Fibroblast of lung (primary cell): ENCODE data around the gene ADCY9. TPM values are rescaled to one million over a fixed set of nuclear protein-coding genes. Genes with fewer than 3 reads are reported as not detected.

Source experiments
- DNase-seq, 2 donors: peaks; one replicate each; pipeline versions ENCODE4 v3.0.0 to v3.0.0-alpha.2; 2010; ENCODE audit warnings: low read depth in 2 of 2
- H2AFZ ChIP-seq: 2 replicates; pipeline ENCODE4 v1.5.1; 2012; ENCODE audit warnings: low read length, control low read depth, inconsistent platforms
- H3K27ac ChIP-seq: 2 replicates; pipeline ENCODE4 v1.5.1; 2011; ENCODE audit warnings: low read length, control low read depth; ENCODE audit not compliant: insufficient read depth
- H3K27me3 ChIP-seq: 2 replicates; pipeline ENCODE4 v1.5.1; 2011; ENCODE audit warnings: mild to moderate bottlenecking, low read length; ENCODE audit not compliant: control insufficient read depth, insufficient read depth
- H3K36me3 ChIP-seq: 2 replicates; pipeline ENCODE4 v1.5.1; 2011; ENCODE audit warnings: low read length; ENCODE audit not compliant: control insufficient read depth, insufficient read depth
- H3K4me1 ChIP-seq: 2 replicates; pipeline ENCODE4 v1.5.1; 2011; ENCODE audit warnings: low read length; ENCODE audit not compliant: control insufficient read depth, insufficient read depth; ENCODE audit errors: extremely low read depth
- H3K4me2 ChIP-seq: 2 replicates; pipeline ENCODE4 v1.5.1; 2011; ENCODE audit warnings: low read length, control low read depth; ENCODE audit not compliant: insufficient read depth; ENCODE audit errors: extremely low read depth
- H3K4me3 ChIP-seq, 4 experiments: fragments of 200-600 bp in 1 of 4; sonication (generic) in 1 of 4; replicated peaks in 1 of 4; 2 replicates each; pipeline ENCODE4 v1.5.1; 2011 to 2016; ENCODE audit warnings: low read length in 4 of 4, low read depth in 3 of 4, mild to moderate bottlenecking in 3 of 4, control low read depth in 2 of 4, inconsistent platforms in 1 of 4, mixed read lengths in 1 of 4; ENCODE audit not compliant: insufficient read depth in 1 of 4; ENCODE audit errors: control extremely low read depth in 1 of 4
- H3K79me2 ChIP-seq: 2 replicates; pipeline ENCODE4 v1.5.1; 2012; ENCODE audit warnings: mild to moderate bottlenecking, low read length, inconsistent platforms; ENCODE audit not compliant: control insufficient read depth, insufficient read depth
- H3K9ac ChIP-seq: 2 replicates; pipeline ENCODE4 v1.5.1; 2011; ENCODE audit warnings: mild to moderate bottlenecking, low read length, control low read depth; ENCODE audit not compliant: insufficient read depth
- H3K9me3 ChIP-seq: 2 replicates; pipeline ENCODE4 v1.5.1; 2012; ENCODE audit warnings: low read depth, low read length; ENCODE audit not compliant: control insufficient read depth, insufficient read depth
- H4K20me1 ChIP-seq: 2 replicates; pipeline ENCODE4 v1.5.1; 2011; ENCODE audit warnings: low read length; ENCODE audit not compliant: control insufficient read depth, insufficient read depth; ENCODE audit errors: extremely low read depth
- CTCF ChIP-seq, 2 donors: IDR thresholded peaks in 1 of 2; conservative IDR thresholded peaks in 1 of 2; 1 replicate in 1 of 2; 2 replicates in 1 of 2; pipeline ENCODE4 v1.5.1; 2011 to 2012; ENCODE audit warnings: low read length in 2 of 2, control low read depth in 1 of 2, inconsistent platforms in 1 of 2, low read depth in 1 of 2, mild to moderate bottlenecking in 1 of 2
- EZH2 ChIP-seq: IDR thresholded peaks from 2 replicates; pipeline ENCODE4 v1.5.1; 2012; ENCODE audit warnings: low read length, control low read depth, mild to moderate bottlenecking; ENCODE audit errors: missing control alignments
- polyA plus RNA-seq, 2 donors: library from polyadenylated mRNA; depleted of rRNA in 1 of 2; stranded (reverse) in 1 of 2; unstranded in 1 of 2; fragments of >200 nt; gene quantifications; 2 replicates each; pipeline ENCODE4 v1.2.1, GENCODE V29; 2011 to 2012; ENCODE audit warnings: missing spikeins in 1 of 2
- total RNA-seq: library from RNA; depleted of rRNA; stranded (reverse); fragments of >200 nt; gene quantifications from 2 replicates; pipeline ENCODE4 v1.2.1, GENCODE V29; 2014

Gene ADCY9
- total and polyA plus RNA-seq, 2 donors (not counting 1 experiment from before 2014, with no cell fraction given): 22.1 to 37.0 TPM

GRCh38 chr16:4114257-4115208, 1.7 kb downstream of the ADCY9 start:
- H4K20me1 ChIP-seq: no peaks in the 10 kb centered on the region
- peaks cover 6% of the 10 kb centered on the region for H3K36me3 ChIP-seq
- no peak for DNase-seq
- H3K4me1 ChIP-seq: peaks cover 18% of the 10 kb centered on the region
- no peaks in the 10 kb centered on the region for H3K9me3 ChIP-seq
- H2AFZ ChIP-seq: no peak overlapping the region
- H3K4me3 ChIP-seq: peak overlapping the region; percentile 41 to 63 (median 57)
- TF ChIP-seq CTCF (conservative IDR thresholded peaks at IDR 0.05 in 1 of 2, IDR thresholded peaks at IDR 0.05 in 1 of 2; ENCODE audit: low read depth in 1 of 2, low read length in 2 of 2) (no peak), EZH2 (no peak)
- H3K79me2 ChIP-seq: peaks cover 49% of the 10 kb centered on the region
- H3K27ac ChIP-seq: peak overlapping the region; percentile 20
- peak overlapping the region; percentile 89 for H3K4me2 ChIP-seq
- no peaks in the 10 kb centered on the region for H3K27me3 ChIP-seq
- peak overlapping the region; percentile 59 for H3K9ac ChIP-seq

- H3K27me3 ChIP-seq: no peaks in the 10 kb centered on the region
- H3K4me1 ChIP-seq: peaks cover 18% of the 10 kb centered on the region
- DNase-seq: no peak
- no peaks in the 10 kb centered on the region for H3K9me3 ChIP-seq
- peaks cover 6% of the 10 kb centered on the region for H3K36me3 ChIP-seq
- H3K79me2 ChIP-seq: peaks cover 50% of the 10 kb centered on the region
- H3K9ac ChIP-seq: no peak overlapping the region
- H3K27ac ChIP-seq: no peak overlapping the region
- TF ChIP-seq CTCF (conservative IDR thresholded peaks at IDR 0.05 in 1 of 2, IDR thresholded peaks at IDR 0.05 in 1 of 2; ENCODE audit: low read depth in 1 of 2, low read length in 2 of 2): no peak
- H3K4me3 ChIP-seq: peak overlapping the region; percentile 47 to 84 (median 56)
- H4K20me1 ChIP-seq: no peaks in the 10 kb centered on the region
- no peak overlapping the region for H2AFZ ChIP-seq
- H3K4me2 ChIP-seq: peak overlapping the region; percentile 95
These were observed 2.6 kb downstream of the ADCY9 start for GRCh38 chr16:4113358-4114256.
